K562 (cell line): ENCODE measurements around the gene IRF4. TPM values are rescaled to one million over a fixed set of nuclear protein-coding genes. Genes with fewer than 3 reads are reported as not detected.
A peak's percentile ranks its signal among the peaks of the same experiment; 100 is the strongest.

ENCODE experiments used
- ATAC-seq: fragments of 200-7000 bp; cut with Tn5 transposase; 3 replicates; pipeline ENCODE4 v1.9.1; 2020; ENCODE audit warnings: moderate library complexity
- BruUV-seq: library from RNA; stranded (reverse); fragments of 400-500 nt; replicated peaks from 2 replicates; lab custom pipeline; 2021; lab: Mats Ljungman, UMichigan
- CTCF ChIA-PET: fragments of 300-600 bp; formaldehyde crosslinking; extraction: SDS; loops from one replicate; lab custom pipeline; 2021; ENCODE audit warnings: low intra/inter-chr PET ratio; lab: Yijun Ruan, JAX
- POLR2A ChIA-PET: fragments of 300-600, 350-650 bp; sonication (Branson Sonifier 250); formaldehyde crosslinking; extraction: SDS; loops from one replicate; lab custom pipeline; 2021; ENCODE audit warnings: antibody characterized with exemption, inconsistent platforms; lab: Yijun Ruan, JAX
- DNase-seq, 4 experiments: peaks; one replicate each; pipeline versions ENCODE4 v3.0.0 to v3.0.0-alpha.2; 2011 to 2018; ENCODE audit warnings: low spot score in 3 of 4, mixed read lengths in 3 of 4; ENCODE audit errors: extremely low read depth in 1 of 4
- FAIRE-seq: peaks from 2 replicates; lab custom pipeline; 2011; peaks lifted over from hg19 to GRCh38; lab: Jason Lieb, UNC
- H2AFZ ChIP-seq: 2 replicates; pipeline ENCODE4 v1.6.0; 2011; ENCODE audit warnings: low read depth, low read length, control low read depth, inconsistent platforms
- H3K27ac ChIP-seq: fragments of 200-600 bp; 3 replicates; pipeline ENCODE4 v1.8.0; 2011; ENCODE audit warnings: low read depth, mild to moderate bottlenecking, control low read depth, inconsistent platforms, low read length, moderate library complexity, mixed read lengths; ENCODE audit errors: extremely low read depth
- H3K27me3 ChIP-seq, 2 experiments: fragments of 300-600 bp in 1 of 2; 2 replicates in 1 of 2; 3 replicates in 1 of 2; pipeline versions ENCODE4 v1.6.0 to v1.8.0; 2011; ENCODE audit warnings: inconsistent platforms in 2 of 2, low read length in 2 of 2, mild to moderate bottlenecking in 1 of 2, mixed read lengths in 1 of 2, moderate library complexity in 1 of 2; ENCODE audit not compliant: control insufficient read depth in 2 of 2, insufficient read depth in 2 of 2
- H3K36me3 ChIP-seq: fragments of 300-600 bp; 3 replicates; pipeline ENCODE4 v1.8.0; 2011; ENCODE audit warnings: mild to moderate bottlenecking, low read length, inconsistent platforms; ENCODE audit not compliant: control insufficient read depth, insufficient read depth
- H3K4me1 ChIP-seq, 2 experiments: fragments of 200-600 bp in 1 of 2; replicated peaks in 1 of 2; 2 replicates in 1 of 2; 3 replicates in 1 of 2; pipeline versions ENCODE4 v1.5.1 to v1.8.0; 2011; ENCODE audit warnings: inconsistent platforms in 2 of 2, low read length in 2 of 2, mild to moderate bottlenecking in 1 of 2, mixed read lengths in 1 of 2, moderate library complexity in 1 of 2; ENCODE audit not compliant: control insufficient read depth in 2 of 2, insufficient read depth in 2 of 2
- H3K4me2 ChIP-seq: 2 replicates; pipeline ENCODE4 v1.6.1; 2011; ENCODE audit warnings: low read length, control low read depth, inconsistent platforms, mixed read lengths; ENCODE audit not compliant: insufficient read depth
- H3K4me3 ChIP-seq: fragments of 200-600 bp; sonication (generic), shearing (Covaris generic); 2 replicates; pipeline ENCODE4 v1.5.1; 2016; ENCODE audit warnings: control low read depth, inconsistent platforms
- H3K79me2 ChIP-seq: fragments of 200-600 bp; 3 replicates; pipeline ENCODE4 v1.8.0; 2011; ENCODE audit warnings: low read length, inconsistent platforms; ENCODE audit not compliant: control insufficient read depth, insufficient read depth
- H3K9ac ChIP-seq, 2 experiments: 2 replicates each; pipeline versions ENCODE4 v1.6.0 to v1.6.1; 2011; ENCODE audit warnings: low read depth in 2 of 2, low read length in 2 of 2, control low read depth in 1 of 2, inconsistent platforms in 1 of 2, mild to moderate bottlenecking in 1 of 2, mixed read lengths in 1 of 2; ENCODE audit not compliant: insufficient read depth in 1 of 2
- H3K9me1 ChIP-seq: one replicate; pipeline ENCODE4 v1.6.0; 2011; ENCODE audit warnings: inconsistent platforms, mild to moderate bottlenecking, low read length, moderate library complexity; ENCODE audit not compliant: control insufficient read depth, insufficient read depth
- H3K9me3 ChIP-seq: replicated peaks from 2 replicates; pipeline ENCODE4 v1.5.1; 2011; ENCODE audit warnings: low read depth, low read length, inconsistent platforms; ENCODE audit not compliant: control insufficient read depth, insufficient read depth
- H4K20me1 ChIP-seq: replicated peaks from 2 replicates; pipeline ENCODE4 v1.6.1; 2011; ENCODE audit warnings: low read length, inconsistent platforms, mixed read lengths; ENCODE audit not compliant: control insufficient read depth, insufficient read depth
- CHCHD3 ChIP-seq: fragments of 250-450 bp; sonication (Bioruptor Pico); IDR thresholded peaks from 2 replicates; pipeline ENCODE4 v2.1.2; 2022; ENCODE audit warnings: mild to moderate bottlenecking
- ELK1 ChIP-seq: sonication (generic); formaldehyde crosslinking; IDR thresholded peaks from 2 replicates; pipeline ENCODE4 v1.8.1; 2022; ENCODE audit warnings: missing genetic modification reagents
- HMGXB4 ChIP-seq: sonication (generic); formaldehyde crosslinking; IDR thresholded peaks from 2 replicates; pipeline ENCODE4 v1.8.1; 2023; ENCODE audit warnings: mild to moderate bottlenecking, missing genetic modification reagents
- HSF4 ChIP-seq: fragments of 250-450 bp; sonication (Bioruptor Pico); IDR thresholded peaks from 2 replicates; pipeline ENCODE4 v2.1.2; 2022; ENCODE audit warnings: mild to moderate bottlenecking, moderate library complexity, borderline replicate concordance
- NR4A1 ChIP-seq, 2 experiments: fragments of 250-450 bp in 1 of 2; fragments of 450-650 bp in 1 of 2; sonication (Bioruptor Pico) in 1 of 2; IDR thresholded peaks; 2 replicates each; pipeline versions ENCODE4 v1.4.0 to v1.6.1; 2016 to 2020; ENCODE audit warnings: mild to moderate bottlenecking in 2 of 2, missing compliant biosample characterization in 1 of 2, missing genetic modification characterization in 1 of 2, moderate library complexity in 1 of 2
- PKNOX1 ChIP-seq: fragments of 450-650 bp; IDR thresholded peaks from 2 replicates; pipeline ENCODE4 v1.6.1; 2016
- TRIM28 ChIP-seq: fragments of 450-650 bp; IDR thresholded peaks from 2 replicates; pipeline ENCODE4 v1.6.1; 2017
- ZEB2 ChIP-seq: fragments of 450-650 bp; IDR thresholded peaks from 2 replicates; pipeline ENCODE4 v1.6.1; 2016
- ZNF23 ChIP-seq: fragments of 250-450 bp; sonication (Bioruptor Pico); IDR thresholded peaks from 2 replicates; pipeline ENCODE4 v1.4.0; 2020; ENCODE audit warnings: mild to moderate bottlenecking
- ZNF280B ChIP-seq: fragments of 250-450 bp; sonication (Bioruptor Pico); IDR thresholded peaks from 2 replicates; pipeline ENCODE4 v1.5.1; 2021; ENCODE audit warnings: mild to moderate bottlenecking
- WGBS: fragments of 100-300 bp; shearing (Covaris generic); methylation state at CpG from one replicate; pipeline ENCODE4 v1.1.6; 2016; ENCODE audit warnings: low coverage, mixed read lengths; ENCODE audit not compliant: insufficient coverage; ENCODE audit errors: missing lambda C conversion rate; 5-methylcytosine and 5-hydroxymethylcytosine counted together
- in situ Hi-C: fragments of 300-500 bp; cut with MboI; formaldehyde crosslinking; loops from 4 replicates; pipeline ENCODE4 v1.15.0; 2018; ENCODE audit warnings: inconsistent platforms, mixed read lengths
- intact Hi-C: fragments of 100-400 bp; cut with micrococcal nuclease; formaldehyde crosslinking; loops from 2 replicates; pipeline ENCODE4 v1.14.2; 2022
- polyA plus RNA-seq, 8 experiments: library from polyadenylated mRNA; depleted of rRNA in 4 of 8; stranded (reverse) in 5 of 8; unstranded in 3 of 8; fragments of >200 nt; fragmentation: Nextera tagmentation in 2 of 8; fragmentation: Illumina TruSeq in 1 of 8; extraction: Ambion mirVana in 2 of 8; extraction: Trizol in 1 of 8; gene quantifications; 2 replicates each; pipeline versions ENCODE4 v1.2.1 to v1.2.3, GENCODE V29; 2011 to 2014; ENCODE audit warnings: inconsistent platforms in 1 of 8, missing spikeins in 1 of 8
- total RNA-seq, 7 experiments: library from RNA; depleted of rRNA in 6 of 7; stranded (reverse); fragments of >200 nt in 6 of 7; fragmentation: Illumina TruSeq in 2 of 7; extraction: Trizol in 2 of 7; gene quantifications; 2 replicates each; pipeline versions ENCODE4 v1.2.1 to v1.2.3, GENCODE V29; 2011 to 2021; ENCODE audit warnings: low replicate concordance in 1 of 7

Gene IRF4
- total and polyA plus RNA-seq, 9 of the 15 experiments (the other 6 are each of a cell fraction or from before 2014, with no cell fraction given), result 0.05 to 0.33 (median 0.09) TPM; not detected in 6

- TF ChIP-seq HMGXB4 (CRISPR knock-in tag) (no peak), CHCHD3 (CRISPR knock-in tag) (no peak), ZEB2 (no peak), NR4A1 (CRISPR knock-in tag; IDR thresholded peaks at IDR 0.05) (no peak), NR4A1 (tag; IDR thresholded peaks at IDR 0.05) (no peak), ZNF23 (no peak)
Observed at GRCh38 chr6:414447-414846, 22.9 kb downstream of the IRF4 start (continued).

GRCh38 chr6:415087-415486, 23.5 kb downstream of the IRF4 start:
- no peak overlapping the region for H3K27ac ChIP-seq
- intact Hi-C loops (no loop called here), in situ Hi-C loops (no loop called here)
- peak; percentile 15 for FAIRE-seq
- no peaks in the 10 kb centered on the region for H3K9me3 ChIP-seq
- no peaks in the 10 kb centered on the region for H4K20me1 ChIP-seq
- DNase-seq, result no peak
- H3K9ac ChIP-seq, result no peak overlapping the region
- no TSS peak for BruUV-seq
- TF ChIP-seq PKNOX1 (no peak), ZNF280B (CRISPR knock-in tag) (peak; percentile 80), TRIM28 (peak; percentile 36; the same call in 1 of the 2 replicates), HSF4 (CRISPR knock-in tag) (no peak), ELK1 (no peak)
- ChIA-PET POLR2A (interaction anchor here (1.1 kb wide), 1 partner anchor 9 kb away, joined by 3 read pairs; no protein-coding TSS in a partner anchor), CTCF (no interaction called here)
- H3K36me3 ChIP-seq, result no peaks in the 10 kb centered on the region
- no peak overlapping the region for H3K4me3 ChIP-seq
- WGBS, result 2% methylated on average over 3 of the region's 3 CpGs
- no peak overlapping the region for H3K4me2 ChIP-seq
- ATAC-seq, result no peak
- H3K79me2 ChIP-seq, result no peaks in the 10 kb centered on the region
- no peaks in the 10 kb centered on the region for H3K9me1 ChIP-seq
- no peaks in the 10 kb centered on the region for H3K4me1 ChIP-seq
- no peak overlapping the region for H2AFZ ChIP-seq
- H3K27me3 ChIP-seq, result peaks cover 2 to 9% of the 10 kb centered on the region in 2 experiments; a peak in 4 of 5 replicates
